Mesothelial cell of epicardium (in vitro differentiated cells): ENCODE data around the gene TCEAL7. TPM values are rescaled to one million over a fixed set of nuclear protein-coding genes. Genes with fewer than 3 reads are reported as not detected.

Experiments used
- DNase-seq, 2 experiments: peaks; one replicate each; pipeline ENCODE4 v3.0.0; 2021; ENCODE audit warnings: low spot score in 2 of 2; ENCODE audit not compliant: unreplicated experiment in 2 of 2
- H3K27ac Mint-ChIP-seq: 2 replicates; pipeline ENCODE4 v1.8.0; 2021; ENCODE audit warnings: mixed read lengths
- H3K27me3 Mint-ChIP-seq: 2 replicates; pipeline ENCODE4 v1.8.0; 2021; ENCODE audit warnings: low read depth, mixed read lengths
- H3K36me3 Mint-ChIP-seq: 2 replicates; pipeline ENCODE4 v1.8.0; 2021; ENCODE audit warnings: mixed read lengths
- H3K4me1 Mint-ChIP-seq: 2 replicates; pipeline ENCODE4 v1.8.0; 2021; ENCODE audit warnings: mixed read lengths
- H3K4me3 Mint-ChIP-seq: 2 replicates; pipeline ENCODE4 v1.8.0; 2021; ENCODE audit warnings: mild to moderate bottlenecking, moderate library complexity, mixed read lengths
- H3K9me3 Mint-ChIP-seq: 2 replicates; pipeline ENCODE4 v1.8.0; 2021; ENCODE audit warnings: mixed read lengths
- total RNA-seq: library from RNA; stranded (reverse); gene quantifications from 3 replicates; pipeline ENCODE4 v1.2.1, GENCODE V29; 2021
- TF ChIP-seq, protein P1 (sequence below): fragments of 200-600 bp; sonication (generic); IDR thresholded peaks from one replicate; pipeline ENCODE4 v1.5.0; 2021; ENCODE audit warnings: antibody characterized with exemption; ENCODE audit not compliant: unreplicated experiment

Gene TCEAL7
- total RNA-seq, 1 donor from 2014 or later: 16.6 TPM

DNA sequence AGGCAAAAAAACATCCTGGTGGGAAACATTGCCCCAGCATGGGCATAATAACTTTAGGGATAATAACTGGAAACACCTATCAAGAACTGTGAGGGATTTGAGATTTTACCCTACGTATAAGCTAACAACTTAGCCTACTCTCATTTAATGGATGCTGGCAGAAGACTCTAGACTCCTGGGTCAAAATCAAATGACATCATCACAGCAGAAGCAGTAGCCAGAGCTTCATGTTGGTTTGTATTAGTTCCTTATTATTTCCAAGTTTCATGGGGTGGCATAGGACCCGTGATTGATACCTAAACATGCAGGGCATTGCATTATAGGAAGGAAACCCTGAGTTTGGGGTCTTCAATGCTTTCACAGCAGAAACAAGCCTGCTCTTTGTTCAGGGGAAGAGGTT, 30.9 kb downstream of the TCEAL7 start:
- Mint-ChIP-seq H3K4me3 (no peak overlapping the region), H3K4me1 (peaks cover 33% of the 10 kb centered on the region), H3K27ac (peak overlapping the region; percentile 60), H3K9me3 (peaks cover 34% of the 10 kb centered on the region), H3K27me3 (no peaks in the 10 kb centered on the region), H3K36me3 (peaks cover 9% of the 10 kb centered on the region)
- TF ChIP-seq, protein P1, sequence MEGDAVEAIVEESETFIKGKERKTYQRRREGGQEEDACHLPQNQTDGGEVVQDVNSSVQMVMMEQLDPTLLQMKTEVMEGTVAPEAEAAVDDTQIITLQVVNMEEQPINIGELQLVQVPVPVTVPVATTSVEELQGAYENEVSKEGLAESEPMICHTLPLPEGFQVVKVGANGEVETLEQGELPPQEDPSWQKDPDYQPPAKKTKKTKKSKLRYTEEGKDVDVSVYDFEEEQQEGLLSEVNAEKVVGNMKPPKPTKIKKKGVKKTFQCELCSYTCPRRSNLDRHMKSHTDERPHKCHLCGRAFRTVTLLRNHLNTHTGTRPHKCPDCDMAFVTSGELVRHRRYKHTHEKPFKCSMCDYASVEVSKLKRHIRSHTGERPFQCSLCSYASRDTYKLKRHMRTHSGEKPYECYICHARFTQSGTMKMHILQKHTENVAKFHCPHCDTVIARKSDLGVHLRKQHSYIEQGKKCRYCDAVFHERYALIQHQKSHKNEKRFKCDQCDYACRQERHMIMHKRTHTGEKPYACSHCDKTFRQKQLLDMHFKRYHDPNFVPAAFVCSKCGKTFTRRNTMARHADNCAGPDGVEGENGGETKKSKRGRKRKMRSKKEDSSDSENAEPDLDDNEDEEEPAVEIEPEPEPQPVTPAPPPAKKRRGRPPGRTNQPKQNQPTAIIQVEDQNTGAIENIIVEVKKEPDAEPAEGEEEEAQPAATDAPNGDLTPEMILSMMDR: no peak
- no peak for DNase-seq

DNA sequence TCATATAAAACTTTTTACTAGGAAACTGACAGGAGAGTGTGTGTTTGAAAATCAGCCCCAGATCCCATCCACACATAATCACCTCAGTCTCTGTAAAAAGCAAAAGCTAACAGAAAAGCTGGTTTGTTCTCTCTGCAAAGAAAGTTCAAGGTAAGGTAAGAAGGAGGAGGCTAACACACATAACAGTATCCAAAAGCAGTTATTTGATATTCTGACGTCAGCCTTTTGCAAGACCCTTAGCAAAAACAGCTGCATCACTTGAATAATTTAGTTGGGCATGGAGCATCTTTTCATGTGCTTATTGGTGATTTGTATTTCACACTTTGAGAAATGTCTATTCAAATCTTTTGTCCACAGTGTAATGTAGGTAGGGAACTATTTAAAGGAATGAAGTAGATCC, 31.8 kb downstream of the TCEAL7 start:
- no peak for DNase-seq
- H3K4me3 Mint-ChIP-seq: no peak overlapping the region
- H3K9me3 Mint-ChIP-seq: peaks cover 41% of the 10 kb centered on the region
- peak overlapping the region; percentile 60 for H3K27ac Mint-ChIP-seq
- H3K4me1 Mint-ChIP-seq: peaks cover 33% of the 10 kb centered on the region
- TF ChIP-seq, protein P1: no peak
- no peaks in the 10 kb centered on the region for H3K27me3 Mint-ChIP-seq
- peaks cover 9% of the 10 kb centered on the region for H3K36me3 Mint-ChIP-seq

DNA sequence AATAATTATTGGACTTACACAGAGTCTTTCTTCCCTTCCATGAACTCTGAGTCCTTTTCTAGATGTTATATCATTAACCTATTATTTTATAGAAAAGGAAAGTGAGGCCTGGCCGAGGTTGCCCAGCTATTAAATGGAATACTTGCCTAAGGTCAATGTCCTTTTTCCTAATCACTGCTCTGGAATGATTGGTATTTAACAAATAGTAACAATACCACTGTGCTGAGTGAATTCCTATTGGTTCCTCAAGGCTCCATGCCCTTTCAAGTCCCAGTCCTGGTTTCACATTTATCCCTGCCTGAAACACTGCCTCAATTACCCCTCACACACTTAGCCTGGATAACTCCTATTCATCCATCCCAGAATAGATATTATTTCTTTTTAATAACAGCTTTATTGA, 32.4 kb downstream of the TCEAL7 start:
- H3K36me3 Mint-ChIP-seq: peaks cover 8% of the 10 kb centered on the region
- no peaks in the 10 kb centered on the region for H3K27me3 Mint-ChIP-seq
- TF ChIP-seq, protein P1: no peak
- H3K4me3 Mint-ChIP-seq: no peak overlapping the region
- H3K9me3 Mint-ChIP-seq: peaks cover 46% of the 10 kb centered on the region
- peaks cover 29% of the 10 kb centered on the region for H3K4me1 Mint-ChIP-seq
- peak overlapping the region; percentile 44 for H3K27ac Mint-ChIP-seq
- DNase-seq: no peak

DNA sequence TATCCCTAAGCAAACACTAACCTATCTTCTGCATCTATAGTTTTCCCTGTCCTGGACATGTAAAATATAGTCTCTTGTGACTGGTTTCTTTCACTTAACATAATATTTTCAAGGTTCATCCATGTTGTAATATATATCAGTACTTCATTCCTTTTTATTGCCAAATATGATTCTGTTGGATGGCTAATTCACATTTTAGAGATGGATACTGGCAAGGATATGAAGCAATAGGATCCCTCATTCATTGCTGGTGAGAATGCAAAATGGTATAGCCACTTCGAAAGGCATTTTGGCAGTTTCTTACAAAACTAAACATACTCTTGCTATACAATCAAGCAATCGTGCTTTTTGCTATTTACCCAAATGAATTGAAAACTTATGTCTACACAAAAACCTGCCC, 33.0 kb downstream of the TCEAL7 start:
- H3K36me3 Mint-ChIP-seq: peaks cover 5% of the 10 kb centered on the region
- TF ChIP-seq, protein P1: no peak
- H3K27ac Mint-ChIP-seq: no peak overlapping the region
- peaks cover 43% of the 10 kb centered on the region for H3K9me3 Mint-ChIP-seq
- no peaks in the 10 kb centered on the region for H3K27me3 Mint-ChIP-seq
- H3K4me1 Mint-ChIP-seq: peaks cover 31% of the 10 kb centered on the region
- no peak for DNase-seq
- no peak overlapping the region for H3K4me3 Mint-ChIP-seq

DNA sequence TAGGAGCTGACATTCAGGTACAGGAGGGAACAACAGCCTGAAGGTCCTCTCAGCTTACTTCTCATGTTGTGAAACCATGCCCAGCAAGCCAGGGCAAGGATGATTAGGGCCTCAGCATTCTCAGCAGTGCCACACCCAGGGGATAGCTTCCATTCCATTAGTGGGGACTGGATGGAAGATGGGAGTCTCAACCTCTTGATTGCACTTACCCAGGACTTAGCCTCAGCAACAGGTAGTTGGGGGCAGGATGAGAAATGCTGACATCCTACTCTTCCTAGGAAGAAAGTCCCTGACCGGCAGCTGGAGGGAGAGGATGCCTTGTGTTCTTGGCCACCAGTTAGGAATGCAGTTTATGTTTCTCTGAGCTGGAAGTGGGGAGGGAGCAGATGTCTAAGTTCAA, 37.5 kb downstream of the TCEAL7 start:
- no peak overlapping the region for H3K27ac Mint-ChIP-seq
- TF ChIP-seq, protein P1: no peak
- H3K9me3 Mint-ChIP-seq: peaks cover 54% of the 10 kb centered on the region
- no peaks in the 10 kb centered on the region for H3K27me3 Mint-ChIP-seq
- no peak overlapping the region for H3K4me3 Mint-ChIP-seq
- H3K4me1 Mint-ChIP-seq: peaks cover 9% of the 10 kb centered on the region
- H3K36me3 Mint-ChIP-seq: no peaks in the 10 kb centered on the region
- DNase-seq: no peak

DNA sequence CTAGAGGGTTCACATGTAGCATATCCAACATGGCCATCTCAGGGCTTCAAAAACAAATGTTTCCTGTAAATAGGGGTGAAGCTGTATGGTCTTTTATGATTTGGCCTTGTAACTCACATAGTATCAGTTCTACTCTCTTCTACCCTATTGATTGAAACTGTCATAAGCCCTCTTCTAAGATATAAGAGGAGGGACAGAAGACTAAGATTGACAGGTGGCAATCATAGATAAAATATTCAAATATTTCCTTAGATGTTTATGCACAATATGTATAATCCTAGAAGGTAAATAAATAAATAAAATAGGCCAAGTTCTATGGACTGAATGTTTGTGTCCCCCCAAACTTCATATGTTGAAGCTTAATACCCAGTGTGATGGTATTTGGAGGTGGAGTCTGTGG, 39.4 kb downstream of the TCEAL7 start:
- Mint-ChIP-seq H3K36me3 (no peaks in the 10 kb centered on the region), H3K27ac (no peak overlapping the region), H3K4me1 (peaks cover 5% of the 10 kb centered on the region), H3K9me3 (peaks cover 43% of the 10 kb centered on the region), H3K4me3 (no peak overlapping the region), H3K27me3 (no peaks in the 10 kb centered on the region)
- TF ChIP-seq, protein P1: no peak
- DNase-seq: no peak
